LNCAP (cell line): ENCODE results near the gene MIDN.
A peak's percentile ranks its signal among the peaks of the same experiment; 100 is the strongest.

Experiments used
- CTCF ChIP-seq: fragments of 450-650 bp; IDR thresholded peaks from 2 replicates; pipeline ENCODE4 v1.5.1; 2017; ENCODE audit warnings: mild to moderate bottlenecking

The MIDN gene

GRCh38 chr19:1250437-1251260 lies 2.3 kb downstream of the MIDN start:
- peak; percentile 7; the same call in 1 of the 2 replicates for TF ChIP-seq CTCF

GRCh38 chr19:1251330-1252220 lies 3.2 kb downstream of the MIDN start:
- no peak for TF ChIP-seq CTCF

- no peak for TF ChIP-seq CTCF
Observed at GRCh38 chr19:1252221-1252820, 3.9 kb downstream of the MIDN start.

GRCh38 chr19:1252821-1253513 lies 4.6 kb downstream of the MIDN start:
- TF ChIP-seq CTCF: no peak

- no peak for TF ChIP-seq CTCF
Observed at GRCh38 chr19:1253514-1254080, 5.2 kb downstream of the MIDN start.

- no peak for TF ChIP-seq CTCF
Observed at GRCh38 chr19:1254081-1254527, 5.7 kb downstream of the MIDN start.
